IPS-18a (cell line): ENCODE measurements around the gene B3GALT5.

Experiments used
- H3K27ac ChIP-seq: one replicate; pipeline ENCODE4 v1.5.1; 2013; ENCODE audit warnings: low read length
- H3K27me3 ChIP-seq: one replicate; pipeline ENCODE4 v1.6.1; 2013; ENCODE audit warnings: mild to moderate bottlenecking, low read length; ENCODE audit not compliant: control insufficient read depth, insufficient read depth
- H3K36me3 ChIP-seq: one replicate; pipeline ENCODE4 v1.6.1; 2013; ENCODE audit warnings: low read depth, low read length; ENCODE audit not compliant: control insufficient read depth
- H3K4me1 ChIP-seq: one replicate; pipeline ENCODE4 v1.6.1; 2013; ENCODE audit warnings: low read depth, low read length; ENCODE audit not compliant: control insufficient read depth
- H3K4me3 ChIP-seq: one replicate; pipeline ENCODE4 v1.5.1; 2013; ENCODE audit warnings: low read length
- H3K9ac ChIP-seq: one replicate; pipeline ENCODE4 v1.6.1; 2013; ENCODE audit warnings: mild to moderate bottlenecking, low read length, moderate library complexity
- H3K9me3 ChIP-seq: one replicate; pipeline ENCODE4 v1.6.1; 2013; ENCODE audit warnings: low read depth, low read length; ENCODE audit not compliant: control insufficient read depth

The B3GALT5 gene

DNA sequence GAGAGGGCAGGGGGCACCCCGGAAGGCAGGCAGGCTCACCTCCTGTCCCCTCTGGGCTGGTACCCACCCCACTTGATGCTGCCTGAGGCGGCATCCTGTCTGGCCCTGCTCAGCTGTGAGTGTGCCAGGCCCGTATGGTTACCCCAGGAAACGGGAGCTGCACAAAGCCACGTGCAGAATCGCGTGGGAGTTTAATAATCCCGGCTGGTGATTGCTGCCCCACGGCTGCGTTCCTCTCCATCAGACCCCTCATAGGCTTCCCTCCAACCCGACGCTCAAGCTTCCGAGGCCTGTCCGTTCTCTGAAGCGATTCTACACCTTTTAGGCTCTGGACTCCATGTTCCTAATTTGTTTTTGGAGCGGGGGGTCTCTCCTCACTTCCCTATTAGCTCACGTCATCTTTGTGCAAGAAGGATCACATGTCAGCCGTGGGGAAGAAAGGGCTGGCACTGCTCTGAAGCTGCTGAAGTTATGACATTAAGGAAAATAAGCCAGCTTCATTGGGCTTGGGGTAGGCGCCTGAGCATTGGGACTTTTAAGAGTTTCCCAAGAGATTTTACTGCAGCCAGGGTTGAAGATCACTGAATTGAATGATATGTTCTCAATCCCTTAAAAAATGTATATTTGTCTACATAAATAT lies 1.1 kb upstream of the B3GALT5 start:
- peaks cover 25% of the 10 kb centered on the region for H3K4me1 ChIP-seq
- H3K9me3 ChIP-seq: no peaks in the 10 kb centered on the region
- H3K9ac ChIP-seq: peak overlapping the region; percentile 45
- no peak overlapping the region for H3K27ac ChIP-seq
- H3K4me3 ChIP-seq: peak overlapping the region; percentile 84
- H3K27me3 ChIP-seq: no peaks in the 10 kb centered on the region
- peaks cover 19% of the 10 kb centered on the region for H3K36me3 ChIP-seq

DNA sequence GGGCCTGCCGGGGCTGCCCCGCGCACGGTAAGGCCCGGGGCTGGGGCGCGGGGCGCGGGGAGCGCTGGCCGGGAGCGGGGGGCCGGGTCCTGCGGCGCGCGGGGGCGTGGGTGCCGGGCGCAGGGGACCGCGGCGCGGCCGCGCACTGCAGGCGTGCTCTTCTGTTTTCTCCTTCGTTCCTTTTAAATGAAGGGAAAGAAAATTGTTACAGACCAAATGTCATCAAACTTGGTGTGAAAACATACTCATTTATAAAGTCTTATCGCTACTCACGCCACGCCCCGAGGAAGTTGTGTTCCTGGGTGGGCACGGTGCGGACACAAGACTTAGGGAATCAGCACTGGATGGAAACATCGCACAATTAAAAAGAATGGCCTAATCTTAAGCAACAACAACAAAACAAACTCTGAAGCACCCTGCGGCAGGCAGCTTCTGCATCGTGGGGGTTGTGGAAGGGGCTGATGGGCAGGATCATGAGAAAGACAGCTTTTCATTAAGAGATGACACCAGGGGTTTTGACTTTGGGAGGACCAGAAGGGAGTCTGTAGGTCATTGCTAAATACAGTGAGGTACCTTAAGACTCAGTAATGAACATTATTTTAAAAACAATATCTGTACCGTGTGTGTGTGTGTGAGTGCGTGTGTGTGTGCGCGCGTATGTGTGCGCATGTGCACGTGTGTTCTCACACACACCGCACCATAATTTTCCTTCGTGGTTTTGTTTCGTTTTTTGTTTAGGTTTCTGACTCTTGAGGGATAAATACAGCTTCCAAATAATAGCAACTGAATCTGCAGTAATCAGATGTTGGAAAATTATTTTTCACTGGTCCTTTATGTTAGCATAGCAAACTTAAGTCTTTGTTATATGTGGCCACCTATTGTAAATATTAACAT lies 548 bp downstream of the B3GALT5 start:
- peaks cover 25% of the 10 kb centered on the region for H3K4me1 ChIP-seq
- H3K9ac ChIP-seq: peak overlapping the region; percentile 46
- no peak overlapping the region for H3K27ac ChIP-seq
- peak overlapping the region; percentile 92 for H3K4me3 ChIP-seq
- no peaks in the 10 kb centered on the region for H3K9me3 ChIP-seq
- H3K27me3 ChIP-seq: no peaks in the 10 kb centered on the region
- peaks cover 27% of the 10 kb centered on the region for H3K36me3 ChIP-seq

GRCh38 chr21:39616211-39616772 lies 3.6 kb downstream of the B3GALT5 start:
- Histone ChIP-seq H3K4me1 (peaks cover 14% of the 10 kb centered on the region), H3K27ac (no peak overlapping the region), H3K4me3 (no peak overlapping the region), H3K9me3 (no peaks in the 10 kb centered on the region), H3K9ac (no peak overlapping the region), H3K36me3 (peaks cover 22% of the 10 kb centered on the region), H3K27me3 (no peaks in the 10 kb centered on the region)

DNA sequence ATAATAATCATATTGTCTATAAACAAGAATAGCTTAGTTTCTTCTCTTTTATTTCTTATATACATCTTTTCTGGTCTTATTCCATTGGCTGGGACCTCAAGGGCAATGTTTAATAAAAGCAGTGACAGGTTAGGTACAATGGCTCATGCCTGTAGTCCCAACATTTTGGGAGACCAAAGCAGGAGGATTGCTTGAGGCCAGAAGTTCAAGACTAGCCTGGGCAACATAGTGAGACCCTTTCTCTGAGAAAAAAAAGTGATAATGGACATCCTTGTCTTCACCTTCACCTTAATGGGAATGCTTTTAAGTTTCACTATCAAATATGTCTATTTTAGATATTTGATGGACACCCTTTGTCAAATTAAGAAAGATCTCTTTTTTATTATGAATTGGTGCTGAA lies 8.1 kb downstream of the B3GALT5 start:
- Histone ChIP-seq H3K27ac (no peak overlapping the region), H3K36me3 (peaks cover 26% of the 10 kb centered on the region), H3K4me1 (no peaks in the 10 kb centered on the region), H3K9ac (no peak overlapping the region), H3K4me3 (no peak overlapping the region), H3K9me3 (no peaks in the 10 kb centered on the region), H3K27me3 (no peaks in the 10 kb centered on the region)

DNA sequence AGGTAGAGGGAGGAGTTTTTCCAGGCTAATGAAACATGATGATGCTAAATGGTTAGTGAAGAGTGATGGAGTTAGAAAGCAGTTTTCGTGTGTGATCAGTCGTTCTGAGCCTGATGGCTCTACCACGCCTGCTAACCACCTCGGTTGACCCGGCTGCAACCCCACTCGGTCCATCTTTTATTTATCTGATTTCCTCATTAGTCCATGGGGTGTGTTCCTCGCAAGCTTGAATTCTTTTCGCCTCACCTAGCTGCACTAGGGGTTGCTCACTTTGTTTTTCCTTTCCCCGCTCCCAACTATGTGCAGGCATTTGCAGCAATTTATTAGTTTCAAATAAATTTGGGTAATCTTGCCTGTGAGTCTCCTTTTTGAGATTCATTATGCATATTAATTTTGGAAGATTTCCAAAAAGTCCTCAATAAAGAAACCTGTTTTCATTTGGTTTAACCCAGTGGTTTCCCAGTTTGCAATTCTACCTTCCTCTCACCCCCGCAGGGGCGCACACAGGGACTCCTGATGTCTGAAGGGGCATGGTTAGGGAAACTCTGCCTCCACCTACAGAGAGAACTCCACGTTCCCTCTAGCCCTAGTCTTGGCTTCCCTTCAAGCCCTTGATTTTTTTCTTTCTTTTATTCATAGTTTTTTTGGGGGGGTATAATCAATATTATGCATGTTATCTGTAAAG lies 12.6 kb downstream of the B3GALT5 start:
- peaks cover 6% of the 10 kb centered on the region for H3K4me1 ChIP-seq
- H3K9ac ChIP-seq: no peak overlapping the region
- H3K9me3 ChIP-seq: no peaks in the 10 kb centered on the region
- H3K27ac ChIP-seq: no peak overlapping the region
- peaks cover 12% of the 10 kb centered on the region for H3K36me3 ChIP-seq
- no peak overlapping the region for H3K4me3 ChIP-seq
- H3K27me3 ChIP-seq: no peaks in the 10 kb centered on the region

DNA sequence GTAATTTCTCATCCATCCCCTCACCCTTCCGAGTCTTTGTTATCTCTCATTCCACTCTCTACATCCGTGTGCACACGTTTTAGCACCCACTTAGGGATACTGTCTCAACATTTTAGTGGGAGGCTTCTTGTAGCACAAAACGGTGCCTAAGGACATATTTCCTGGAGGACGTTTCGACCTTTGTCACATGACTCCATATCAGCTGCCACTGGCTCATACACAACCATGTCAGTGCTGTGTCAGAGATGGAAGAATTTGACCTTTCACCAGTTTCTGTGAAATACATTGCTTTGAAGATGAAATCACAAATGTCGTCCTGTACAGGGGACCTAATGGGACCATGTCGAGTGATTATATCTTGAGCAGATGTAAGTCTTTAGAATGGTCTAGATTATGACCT lies 15.6 kb downstream of the B3GALT5 start:
- no peaks in the 10 kb centered on the region for H3K9me3 ChIP-seq
- H3K27ac ChIP-seq: no peak overlapping the region
- peaks cover 29% of the 10 kb centered on the region for H3K4me1 ChIP-seq
- no peak overlapping the region for H3K9ac ChIP-seq
- H3K27me3 ChIP-seq: no peaks in the 10 kb centered on the region
- no peak overlapping the region for H3K4me3 ChIP-seq
- H3K36me3 ChIP-seq: peaks cover 12% of the 10 kb centered on the region

DNA sequence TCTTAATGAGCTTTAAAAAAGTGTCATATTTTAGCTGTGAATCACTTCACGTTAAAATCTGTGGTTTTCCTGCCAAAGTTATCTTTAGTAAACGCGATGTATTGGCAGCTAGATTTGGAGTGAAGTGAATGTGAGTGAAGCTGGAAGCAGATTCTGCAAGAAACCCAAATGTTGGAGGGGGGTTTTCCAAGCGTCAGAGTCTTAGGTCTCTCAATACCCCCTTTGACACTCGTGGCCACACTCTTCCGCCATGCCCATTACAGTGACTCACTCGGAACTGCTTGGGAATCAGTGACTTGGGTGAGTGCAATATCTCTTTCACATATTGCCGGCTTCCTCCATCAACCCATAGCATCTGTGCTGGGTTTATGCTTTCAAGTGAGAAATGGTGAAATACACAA lies 17.5 kb downstream of the B3GALT5 start:
- Histone ChIP-seq H3K9me3 (no peaks in the 10 kb centered on the region), H3K27me3 (no peaks in the 10 kb centered on the region), H3K27ac (no peak overlapping the region), H3K36me3 (peaks cover 3% of the 10 kb centered on the region), H3K4me1 (peaks cover 29% of the 10 kb centered on the region), H3K4me3 (no peak overlapping the region), H3K9ac (no peak overlapping the region)

GRCh38 chr21:39630827-39631226 lies 18.1 kb downstream of the B3GALT5 start:
- Histone ChIP-seq H3K4me1 (peaks cover 31% of the 10 kb centered on the region), H3K9me3 (no peaks in the 10 kb centered on the region), H3K27me3 (no peaks in the 10 kb centered on the region), H3K4me3 (no peak overlapping the region), H3K27ac (no peak overlapping the region), H3K9ac (no peak overlapping the region), H3K36me3 (peaks cover under 1% of the 10 kb centered on the region)

- H3K27ac ChIP-seq: no peak overlapping the region
- H3K36me3 ChIP-seq: no peaks in the 10 kb centered on the region
- no peaks in the 10 kb centered on the region for H3K9me3 ChIP-seq
These were observed 19.3 kb downstream of the B3GALT5 start for GRCh38 chr21:39631842-39632562.

GRCh38 chr21:39632796-39633442 lies 20.2 kb downstream of the B3GALT5 start:
- Histone ChIP-seq H3K4me3 (no peak overlapping the region), H3K36me3 (no peaks in the 10 kb centered on the region), H3K9ac (no peak overlapping the region), H3K27me3 (no peaks in the 10 kb centered on the region), H3K27ac (no peak overlapping the region), H3K9me3 (no peaks in the 10 kb centered on the region), H3K4me1 (peaks cover 45% of the 10 kb centered on the region)

More at GRCh38 chr21:39631842-39632562, 19.3 kb downstream of the B3GALT5 start:
- Histone ChIP-seq H3K27me3 (no peaks in the 10 kb centered on the region), H3K4me1 (peaks cover 39% of the 10 kb centered on the region), H3K4me3 (no peak overlapping the region), H3K9ac (no peak overlapping the region)
